NB4 (cell line): ENCODE data around the gene HCRTR1.

Experiments
- CTCF ChIP-seq: IDR thresholded peaks from one replicate; pipeline ENCODE4 v1.5.1; 2012; ENCODE audit warnings: low read depth, low read length
- MAX ChIP-seq: IDR thresholded peaks from 2 replicates; pipeline ENCODE4 v1.6.1; 2011; ENCODE audit warnings: low read depth, low read length
- MYC ChIP-seq: IDR thresholded peaks from 2 replicates; pipeline ENCODE4 v1.6.1; 2011; ENCODE audit warnings: low read depth, low read length
- POLR2A ChIP-seq: IDR thresholded peaks from 2 replicates; pipeline ENCODE4 v1.6.1; 2011; ENCODE audit warnings: mild to moderate bottlenecking; ENCODE audit not compliant: insufficient read length; ENCODE audit errors: extremely low read depth

DNA sequence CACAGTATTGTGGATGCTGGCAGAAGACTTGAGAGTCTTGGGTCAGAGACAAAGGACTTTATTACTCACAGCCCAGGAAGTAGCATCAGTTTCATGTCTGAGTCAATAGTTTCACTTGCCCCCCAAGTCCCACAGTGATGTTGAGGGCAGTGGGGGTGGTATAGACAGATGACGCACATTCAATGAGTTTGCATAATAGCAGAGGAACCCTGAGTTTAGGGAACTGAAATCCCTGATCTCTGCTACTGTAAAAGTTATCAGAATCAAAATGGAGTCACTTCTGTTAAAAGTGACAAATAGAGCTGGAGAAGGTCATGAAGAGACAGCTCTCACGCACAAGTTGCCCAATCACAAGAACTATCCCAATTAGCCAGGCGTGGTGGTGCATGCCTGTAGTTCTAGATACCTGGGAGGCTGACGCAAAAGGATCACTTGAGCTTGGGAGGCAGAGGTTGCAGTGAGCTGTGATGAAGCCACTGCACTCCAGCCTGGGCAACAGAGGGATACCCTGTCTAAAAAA, 11.5 kb upstream of the HCRTR1 start:
- TF ChIP-seq CTCF (no peak), MYC (no peak), POLR2A (no peak), MAX (no peak)
